Glutamatergic neuron (in vitro differentiated cells): ENCODE data around the gene NR2C2AP. TPM values are rescaled to one million over a fixed set of nuclear protein-coding genes. Genes with fewer than 3 reads are reported as not detected.

ENCODE experiments used
- DNase-seq: peaks from one replicate; pipeline ENCODE4 v3.0.0; 2022
- H3K27ac Mint-ChIP-seq: one replicate; pipeline ENCODE4 v1.8.0; 2020; ENCODE audit warnings: mild to moderate bottlenecking, mixed read lengths, inconsistent platforms; ENCODE audit not compliant: unreplicated experiment
- H3K27me3 Mint-ChIP-seq: one replicate; pipeline ENCODE4 v1.8.0; 2020; ENCODE audit warnings: mild to moderate bottlenecking, moderate library complexity, mixed read lengths, inconsistent platforms; ENCODE audit not compliant: unreplicated experiment
- H3K36me3 Mint-ChIP-seq: one replicate; pipeline ENCODE4 v1.8.0; 2020; ENCODE audit warnings: mild to moderate bottlenecking, mixed read lengths, inconsistent platforms; ENCODE audit not compliant: unreplicated experiment
- H3K4me1 Mint-ChIP-seq: one replicate; pipeline ENCODE4 v1.8.0; 2020; ENCODE audit warnings: mild to moderate bottlenecking, low read depth, mixed read lengths, inconsistent platforms; ENCODE audit not compliant: unreplicated experiment
- H3K4me3 Mint-ChIP-seq: one replicate; pipeline ENCODE4 v1.8.0; 2020; ENCODE audit warnings: mild to moderate bottlenecking, mixed read lengths, inconsistent platforms; ENCODE audit not compliant: unreplicated experiment
- H3K9me3 Mint-ChIP-seq: one replicate; pipeline ENCODE4 v1.8.0; 2020; ENCODE audit warnings: mild to moderate bottlenecking, moderate library complexity, mixed read lengths, inconsistent platforms; ENCODE audit not compliant: unreplicated experiment
- total RNA-seq: library from RNA; stranded (reverse); fragmentation: NEBNext Ultra II Directional; extraction: Animal tissue kit (Norgen Biotek cat#: 25700); gene quantifications from one replicate; pipeline ENCODE4 v1.2.1, GENCODE V29; 2021; ENCODE audit not compliant: unreplicated experiment
- TF ChIP-seq, protein P1 (sequence below): fragments of 200-600 bp; sonication (generic); IDR thresholded peaks from one replicate; pipeline ENCODE4 v1.5.0; 2021; ENCODE audit not compliant: partially characterized antibody, unreplicated experiment

NR2C2AP gene
- total RNA-seq, 1 donor from 2014 or later, result 5.5 TPM

DNA sequence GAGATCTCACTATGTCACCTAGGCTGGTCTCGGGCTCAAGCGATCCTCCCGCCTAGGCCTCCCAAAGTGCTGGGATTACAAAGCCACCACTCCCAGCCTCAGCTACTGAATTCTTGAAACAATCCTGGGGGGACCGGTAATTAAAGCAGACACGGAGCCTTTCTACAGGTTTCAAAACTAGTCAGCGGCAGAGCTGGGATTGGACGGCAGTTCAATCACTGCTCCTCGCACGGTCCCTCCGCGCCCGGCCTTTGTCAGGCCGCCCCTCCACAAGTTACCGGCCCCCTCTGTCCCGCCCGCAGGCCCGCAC, 11.5 kb downstream of the NR2C2AP start:
- Mint-ChIP-seq H3K27me3 (peaks cover 3% of the 10 kb centered on the region), H3K36me3 (no peaks in the 10 kb centered on the region), H3K4me3 (peak overlapping the region; percentile 94), H3K27ac (peak overlapping the region; percentile 91), H3K9me3 (peaks cover 1% of the 10 kb centered on the region), H3K4me1 (peaks cover 3% of the 10 kb centered on the region)
- DNase-seq, result no peak
- TF ChIP-seq, protein P1, sequence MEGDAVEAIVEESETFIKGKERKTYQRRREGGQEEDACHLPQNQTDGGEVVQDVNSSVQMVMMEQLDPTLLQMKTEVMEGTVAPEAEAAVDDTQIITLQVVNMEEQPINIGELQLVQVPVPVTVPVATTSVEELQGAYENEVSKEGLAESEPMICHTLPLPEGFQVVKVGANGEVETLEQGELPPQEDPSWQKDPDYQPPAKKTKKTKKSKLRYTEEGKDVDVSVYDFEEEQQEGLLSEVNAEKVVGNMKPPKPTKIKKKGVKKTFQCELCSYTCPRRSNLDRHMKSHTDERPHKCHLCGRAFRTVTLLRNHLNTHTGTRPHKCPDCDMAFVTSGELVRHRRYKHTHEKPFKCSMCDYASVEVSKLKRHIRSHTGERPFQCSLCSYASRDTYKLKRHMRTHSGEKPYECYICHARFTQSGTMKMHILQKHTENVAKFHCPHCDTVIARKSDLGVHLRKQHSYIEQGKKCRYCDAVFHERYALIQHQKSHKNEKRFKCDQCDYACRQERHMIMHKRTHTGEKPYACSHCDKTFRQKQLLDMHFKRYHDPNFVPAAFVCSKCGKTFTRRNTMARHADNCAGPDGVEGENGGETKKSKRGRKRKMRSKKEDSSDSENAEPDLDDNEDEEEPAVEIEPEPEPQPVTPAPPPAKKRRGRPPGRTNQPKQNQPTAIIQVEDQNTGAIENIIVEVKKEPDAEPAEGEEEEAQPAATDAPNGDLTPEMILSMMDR, result no peak

DNA sequence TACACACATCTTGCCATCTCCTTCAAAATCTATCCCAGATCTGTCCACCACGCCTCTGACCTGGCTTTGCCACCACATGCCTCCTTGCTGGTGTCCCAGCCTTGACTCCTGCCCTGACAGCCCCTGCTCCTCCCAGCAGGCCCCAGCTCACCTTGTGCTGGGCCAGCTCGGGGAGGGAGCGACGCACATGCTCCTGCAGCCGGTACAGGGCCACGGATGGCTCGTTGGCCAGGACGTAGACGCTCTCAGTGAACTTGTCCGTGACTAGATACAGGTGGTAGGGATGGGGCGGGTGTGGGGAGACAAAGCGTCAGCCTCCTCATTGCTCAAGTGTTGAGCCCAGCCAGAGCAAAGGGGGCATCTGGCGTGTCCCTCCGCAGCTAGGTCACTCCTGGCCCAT, 16.5 kb downstream of the NR2C2AP start:
- TF ChIP-seq, protein P1, result no peak
- Mint-ChIP-seq H3K4me3 (no peak overlapping the region), H3K27me3 (peaks cover 6% of the 10 kb centered on the region), H3K27ac (no peak overlapping the region), H3K36me3 (peaks cover 10% of the 10 kb centered on the region), H3K4me1 (no peaks in the 10 kb centered on the region), H3K9me3 (peaks cover 1% of the 10 kb centered on the region)
- no peak for DNase-seq

DNA sequence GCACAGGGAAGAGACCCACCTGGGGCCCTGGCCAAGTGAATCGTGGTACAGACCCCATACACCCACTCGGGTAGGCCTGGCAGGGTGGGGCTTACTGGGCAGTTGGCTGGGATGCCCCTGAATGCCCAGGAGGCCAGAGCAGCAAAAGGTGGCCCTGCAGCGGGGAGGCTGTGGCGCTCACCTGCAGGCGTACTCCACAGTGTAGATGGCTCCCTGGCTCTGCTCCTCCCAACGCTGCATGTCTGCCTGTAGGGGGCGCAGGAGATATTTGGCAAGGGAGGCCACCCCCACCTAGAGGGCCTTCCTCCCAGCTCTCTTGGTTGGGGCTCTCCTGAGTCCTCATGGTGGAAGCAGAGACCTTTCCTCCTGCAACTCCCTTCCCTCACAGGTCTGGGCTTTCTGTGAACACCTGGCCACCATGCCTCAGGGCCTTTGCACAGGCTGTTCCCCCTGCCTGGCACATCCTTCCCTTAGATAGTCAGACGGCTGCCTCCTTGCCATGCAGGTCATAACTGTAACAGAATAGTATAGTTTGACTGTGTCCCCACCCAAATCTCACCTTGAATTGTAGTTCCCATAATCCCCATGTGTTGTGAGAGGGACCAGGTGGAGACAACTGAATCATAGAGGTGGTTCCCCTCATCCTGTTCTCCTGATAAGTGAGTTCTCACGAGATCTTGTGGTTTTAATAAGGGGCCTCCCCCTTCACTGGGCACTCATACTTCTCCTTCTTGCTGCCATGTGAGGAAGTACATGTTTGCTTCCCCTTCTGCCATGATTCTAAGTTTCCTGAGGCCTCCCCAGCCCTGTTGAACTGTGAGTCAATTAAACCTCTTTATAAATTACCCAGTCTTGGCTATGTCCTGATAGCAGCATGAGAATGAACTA, 17.1 kb downstream of the NR2C2AP start:
- Mint-ChIP-seq H3K27me3 (peaks cover 8% of the 10 kb centered on the region), H3K4me1 (no peaks in the 10 kb centered on the region), H3K36me3 (peaks cover 15% of the 10 kb centered on the region), H3K4me3 (peak overlapping the region; percentile 15), H3K27ac (peak overlapping the region; percentile 23), H3K9me3 (peaks cover 3% of the 10 kb centered on the region)
- TF ChIP-seq, protein P1, result peak; percentile 70
- DNase-seq, result peak; percentile 62

DNA sequence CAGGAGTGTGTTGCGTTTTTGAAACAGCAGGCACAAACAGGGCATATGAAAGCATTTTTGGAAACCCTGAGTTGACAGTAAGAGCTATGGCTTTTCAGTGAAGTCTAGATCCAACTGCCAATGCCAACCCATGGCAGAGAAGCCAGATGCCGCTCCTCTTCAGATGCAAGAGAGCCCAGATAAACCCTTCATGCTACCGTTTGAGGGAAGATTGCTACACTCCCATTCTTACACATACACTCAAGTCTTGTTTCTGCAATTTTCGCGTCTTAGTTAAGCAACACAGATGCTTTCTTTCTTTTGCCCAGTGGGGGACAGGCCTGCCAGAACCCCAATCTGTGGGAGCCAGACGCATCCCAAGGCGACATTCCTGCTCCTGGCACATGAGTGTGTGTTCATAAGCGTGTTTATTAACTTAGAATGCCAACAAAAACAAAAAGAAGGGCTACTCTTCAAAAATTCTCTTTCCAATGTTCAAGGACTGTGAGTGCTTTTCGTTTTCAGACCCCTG, 21.7 kb downstream of the NR2C2AP start:
- peaks cover 7% of the 10 kb centered on the region for H3K27me3 Mint-ChIP-seq
- DNase-seq, result no peak
- H3K27ac Mint-ChIP-seq, result no peak overlapping the region
- H3K9me3 Mint-ChIP-seq, result peaks cover 2% of the 10 kb centered on the region
- no peak overlapping the region for H3K4me3 Mint-ChIP-seq
- H3K4me1 Mint-ChIP-seq, result no peaks in the 10 kb centered on the region
- H3K36me3 Mint-ChIP-seq, result peaks cover 14% of the 10 kb centered on the region
- TF ChIP-seq, protein P1, result no peak
